ENCODE measurements around the gene DDX24. TPM values are rescaled to one million over a fixed set of nuclear protein-coding genes. Genes with fewer than 3 reads are reported as not detected.

Gene DDX24
- total RNA-seq, 4 donors from 2014 or later: 66.2 to 210 (median 72.5) TPM

DNA sequence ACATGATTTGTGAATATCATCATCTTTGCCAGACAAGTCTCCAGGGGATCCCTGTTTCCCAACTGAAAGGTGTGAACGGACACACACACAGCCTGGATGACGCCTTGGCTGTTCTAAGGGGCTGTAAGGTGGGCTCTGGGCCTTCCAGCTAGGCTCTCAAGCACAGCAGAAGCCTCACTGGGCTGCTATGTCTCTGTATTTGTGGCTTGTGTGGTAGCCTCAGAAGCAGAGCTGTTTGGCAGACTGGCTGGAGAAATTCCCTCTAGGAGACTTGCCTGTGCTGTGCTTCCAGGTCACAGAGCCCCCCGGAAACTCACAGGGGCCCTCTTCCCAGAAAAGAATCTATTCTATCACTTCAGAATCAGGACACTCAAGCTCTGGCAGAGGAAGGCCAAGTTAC, 33.4 kb downstream of the DDX24 start:
- peaks cover 0 to 2% (median 0%) of the 10 kb centered on the region in 4 donors for H3K4me1 ChIP-seq
- peak in 1 of 3 donors; percentile 21 for DNase-seq
- H3K27ac ChIP-seq: no peak overlapping the region
- no peaks in the 10 kb centered on the region for H3K9me3 ChIP-seq
- no peaks in the 10 kb centered on the region for H3K27me3 ChIP-seq
- no peak for TF ChIP-seq POLR2A (IDR thresholded peaks at IDR 0.05)
- TF ChIP-seq, protein P1, sequence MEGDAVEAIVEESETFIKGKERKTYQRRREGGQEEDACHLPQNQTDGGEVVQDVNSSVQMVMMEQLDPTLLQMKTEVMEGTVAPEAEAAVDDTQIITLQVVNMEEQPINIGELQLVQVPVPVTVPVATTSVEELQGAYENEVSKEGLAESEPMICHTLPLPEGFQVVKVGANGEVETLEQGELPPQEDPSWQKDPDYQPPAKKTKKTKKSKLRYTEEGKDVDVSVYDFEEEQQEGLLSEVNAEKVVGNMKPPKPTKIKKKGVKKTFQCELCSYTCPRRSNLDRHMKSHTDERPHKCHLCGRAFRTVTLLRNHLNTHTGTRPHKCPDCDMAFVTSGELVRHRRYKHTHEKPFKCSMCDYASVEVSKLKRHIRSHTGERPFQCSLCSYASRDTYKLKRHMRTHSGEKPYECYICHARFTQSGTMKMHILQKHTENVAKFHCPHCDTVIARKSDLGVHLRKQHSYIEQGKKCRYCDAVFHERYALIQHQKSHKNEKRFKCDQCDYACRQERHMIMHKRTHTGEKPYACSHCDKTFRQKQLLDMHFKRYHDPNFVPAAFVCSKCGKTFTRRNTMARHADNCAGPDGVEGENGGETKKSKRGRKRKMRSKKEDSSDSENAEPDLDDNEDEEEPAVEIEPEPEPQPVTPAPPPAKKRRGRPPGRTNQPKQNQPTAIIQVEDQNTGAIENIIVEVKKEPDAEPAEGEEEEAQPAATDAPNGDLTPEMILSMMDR (IDR thresholded peaks at IDR 0.05): no peak
- H3K4me3 ChIP-seq: no peak overlapping the region
- peaks cover 0 to 69% (median 4%) of the 10 kb centered on the region in 3 donors for H3K36me3 ChIP-seq

DNA sequence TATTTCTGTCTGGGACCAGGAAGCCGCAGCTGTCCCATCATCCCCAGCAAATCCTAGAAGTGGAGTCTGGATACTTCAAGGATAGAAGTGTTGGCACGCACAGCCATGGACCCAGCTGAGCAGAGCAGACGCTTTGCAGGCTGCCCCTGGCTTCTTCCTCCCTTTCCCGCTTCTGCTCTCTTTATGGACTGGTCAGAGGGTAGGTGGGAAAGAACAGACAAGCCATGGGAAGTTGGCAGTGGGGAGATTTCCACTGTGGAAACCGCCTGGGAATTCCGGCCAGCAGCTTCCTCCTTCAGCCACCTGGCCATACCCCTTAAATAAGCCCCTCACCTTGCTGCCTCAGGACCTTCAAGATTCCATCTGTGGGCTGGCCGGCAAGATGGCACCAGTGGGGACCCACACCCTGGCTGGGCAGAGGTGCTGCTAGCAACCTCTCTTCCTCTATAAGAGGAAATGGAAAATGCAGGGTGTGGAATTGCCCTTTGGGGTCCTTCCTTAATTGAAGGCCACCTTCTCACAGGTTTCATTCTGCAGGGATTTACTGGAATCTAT, 34.2 kb downstream of the DDX24 start:
- no peaks in the 10 kb centered on the region for H3K27me3 ChIP-seq
- H3K4me1 ChIP-seq: peaks cover 0 to 8% (median 0%) of the 10 kb centered on the region in 4 donors
- peaks cover 0 to 61% (median 0%) of the 10 kb centered on the region in 3 donors for H3K36me3 ChIP-seq
- H3K27ac ChIP-seq: no peak overlapping the region
- H3K4me3 ChIP-seq: no peak overlapping the region
- peak in 1 of 3 donors; percentile 32 for DNase-seq
- H3K9me3 ChIP-seq: no peaks in the 10 kb centered on the region
- no peak for TF ChIP-seq POLR2A (IDR thresholded peaks at IDR 0.05)
- TF ChIP-seq, protein P1 (IDR thresholded peaks at IDR 0.05): no peak

DNA sequence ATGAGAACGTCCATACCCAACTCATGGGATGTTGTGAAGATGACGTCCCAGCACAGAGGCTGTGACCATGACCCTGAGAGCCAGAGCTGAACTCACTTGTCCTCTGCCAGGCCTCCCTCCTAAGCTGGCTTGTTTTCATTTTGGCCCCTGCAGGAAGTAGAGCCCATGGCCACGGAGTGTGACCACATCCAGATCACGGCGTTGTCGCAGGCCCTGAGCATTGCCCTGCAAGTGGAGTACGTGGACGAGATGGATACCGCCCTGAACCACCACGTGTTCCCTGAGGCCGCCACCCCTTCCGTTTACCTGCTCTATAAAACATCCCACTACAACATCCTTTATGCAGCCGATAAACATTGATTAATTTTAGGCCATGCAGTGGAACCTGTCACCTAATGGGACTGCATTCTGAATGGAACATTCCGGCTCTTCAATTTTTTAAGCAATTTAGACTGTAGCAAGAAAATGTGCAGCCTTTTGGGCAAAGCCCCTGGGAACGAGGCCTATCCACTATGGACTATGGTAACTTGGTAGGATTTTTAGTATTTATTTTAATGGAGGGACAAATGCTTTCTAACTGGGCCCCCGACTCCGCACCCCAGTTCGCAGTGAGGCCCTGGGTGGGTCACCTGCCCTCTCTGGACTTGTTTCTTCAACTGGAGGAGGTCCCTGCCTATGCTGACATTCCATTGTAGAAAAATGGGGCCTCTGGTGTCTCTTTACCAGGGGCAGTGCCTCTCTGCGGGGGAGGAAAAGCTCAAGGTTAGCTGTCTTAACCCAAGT, 35.2 kb downstream of the DDX24 start:
- Histone ChIP-seq H3K9me3 (no peaks in the 10 kb centered on the region), H3K36me3 (peaks cover 0 to 51% (median 0%) of the 10 kb centered on the region in 3 donors), H3K27me3 (no peaks in the 10 kb centered on the region), H3K27ac (no peak overlapping the region), H3K4me1 (peaks cover 0 to 12% (median 0%) of the 10 kb centered on the region in 4 donors), H3K4me3 (no peak overlapping the region)
- TF ChIP-seq POLR2A (IDR thresholded peaks at IDR 0.05): no peak
- TF ChIP-seq, protein P1 (IDR thresholded peaks at IDR 0.05): no peak
- peak in 1 of 3 donors; percentile 37 for DNase-seq

DNA sequence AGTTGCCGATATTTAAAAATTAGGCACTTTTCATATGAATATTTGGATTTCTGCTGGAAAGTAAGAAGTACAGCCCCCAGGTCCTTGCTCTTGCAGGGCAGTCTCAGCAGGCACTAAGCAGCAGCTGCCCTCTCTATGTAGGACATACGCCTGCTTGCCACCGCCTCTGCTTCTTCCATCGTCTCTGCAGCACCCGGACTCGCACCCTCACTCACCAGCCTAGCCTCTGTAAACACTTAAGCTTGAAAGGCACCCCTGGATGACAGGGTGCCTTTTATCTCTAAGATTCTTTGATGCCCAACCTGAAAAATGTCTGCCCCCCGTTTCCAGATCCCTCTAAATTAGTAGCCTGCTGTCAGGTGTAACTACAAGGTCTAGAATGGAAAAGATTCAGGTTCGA, 35.9 kb downstream of the DDX24 start:
- Histone ChIP-seq H3K4me3 (no peak overlapping the region), H3K27me3 (no peaks in the 10 kb centered on the region), H3K36me3 (peaks cover 0 to 44% (median 0%) of the 10 kb centered on the region in 3 donors), H3K4me1 (peaks cover 0 to 12% (median 0%) of the 10 kb centered on the region in 4 donors), H3K27ac (no peak overlapping the region), H3K9me3 (no peaks in the 10 kb centered on the region)
- no peak for TF ChIP-seq POLR2A (IDR thresholded peaks at IDR 0.05)
- TF ChIP-seq, protein P1 (IDR thresholded peaks at IDR 0.05): no peak
- DNase-seq: peak in 1 of 3 donors; percentile 42

DNA sequence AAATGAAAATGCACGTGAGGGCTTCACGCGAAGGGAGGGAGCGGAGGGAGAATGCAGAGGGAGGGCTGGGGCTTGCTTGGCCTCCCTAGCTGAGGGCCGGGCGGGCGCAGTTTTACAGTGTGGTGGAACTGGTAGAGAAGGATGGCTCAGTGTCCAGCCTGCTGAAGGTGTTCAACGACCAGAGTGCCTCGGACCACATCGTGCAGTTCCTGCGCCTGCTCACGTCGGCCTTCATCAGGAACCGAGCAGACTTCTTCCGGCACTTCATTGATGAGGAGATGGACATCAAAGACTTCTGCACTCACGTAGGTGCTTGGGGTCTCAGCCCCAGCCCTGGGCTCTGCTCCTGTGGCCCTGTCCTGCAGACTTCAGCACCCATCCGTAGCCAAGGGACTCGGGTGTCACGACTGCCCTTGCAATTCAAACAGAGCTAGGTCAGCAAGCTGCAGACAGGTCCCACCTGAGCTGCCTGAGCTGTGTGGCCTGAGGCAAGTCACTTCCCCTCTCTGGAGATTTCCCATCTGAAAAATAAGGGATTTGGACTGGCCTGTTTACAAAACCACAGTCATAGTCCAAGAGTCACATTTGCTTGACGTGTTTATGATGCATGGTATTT, 36.4 kb downstream of the DDX24 start:
- H3K4me3 ChIP-seq: no peak overlapping the region
- no peaks in the 10 kb centered on the region for H3K27me3 ChIP-seq
- H3K36me3 ChIP-seq: peaks cover 0 to 39% (median 0%) of the 10 kb centered on the region in 3 donors
- peak in 1 of 3 donors; percentile 17 for DNase-seq
- H3K4me1 ChIP-seq: peaks cover 0 to 12% (median 0%) of the 10 kb centered on the region in 4 donors
- H3K9me3 ChIP-seq: no peaks in the 10 kb centered on the region
- TF ChIP-seq, protein P1 (IDR thresholded peaks at IDR 0.05): no peak
- TF ChIP-seq POLR2A (IDR thresholded peaks at IDR 0.05): no peak
- H3K27ac ChIP-seq: no peak overlapping the region
